MCF 10A (cell line): ENCODE results near the gene SP6. TPM values are rescaled to one million over a fixed set of nuclear protein-coding genes. Genes with fewer than 3 reads are reported as not detected.
A peak's percentile ranks its signal among the peaks of the same experiment; 100 is the strongest.

Source experiments
- BruUV-seq: library from RNA; stranded (reverse); fragments of 400-500 nt; replicated peaks from 2 replicates; lab custom pipeline; 2021; lab: Mats Ljungman, UMichigan
- CTCF ChIA-PET: fragments of 300-600 bp; sonication (Branson Sonifier 250); formaldehyde crosslinking; extraction: SDS; loops from one replicate; lab custom pipeline; 2021; ENCODE audit warnings: antibody characterized with exemption, inconsistent platforms; lab: Yijun Ruan, JAX
- POLR2A ChIA-PET: fragments of 300-600, 350-650 bp; sonication (Branson Sonifier 250); formaldehyde crosslinking; extraction: SDS; loops from one replicate; lab custom pipeline; 2020; ENCODE audit warnings: antibody characterized with exemption, inconsistent platforms; lab: Yijun Ruan, JAX
- DNase-seq: peaks from one replicate; pipeline ENCODE4 v3.0.0-alpha.2; 2018; ENCODE audit not compliant: unreplicated experiment
- H3K27ac Mint-ChIP-seq: one replicate; pipeline ENCODE4 v1.8.0; 2022; ENCODE audit warnings: mild to moderate bottlenecking, low read depth, mixed read lengths; ENCODE audit not compliant: unreplicated experiment
- H3K27me3 Mint-ChIP-seq: one replicate; pipeline ENCODE4 v1.8.0; 2022; ENCODE audit warnings: mixed read lengths; ENCODE audit not compliant: insufficient read depth, unreplicated experiment
- H3K36me3 Mint-ChIP-seq: one replicate; pipeline ENCODE4 v1.8.0; 2022; ENCODE audit warnings: mild to moderate bottlenecking, moderate library complexity, mixed read lengths; ENCODE audit not compliant: insufficient read depth, unreplicated experiment
- H3K4me1 Mint-ChIP-seq: one replicate; pipeline ENCODE4 v1.8.0; 2022; ENCODE audit warnings: mixed read lengths; ENCODE audit not compliant: insufficient read depth, unreplicated experiment
- H3K4me3 Mint-ChIP-seq: one replicate; pipeline ENCODE4 v1.8.0; 2022; ENCODE audit warnings: mild to moderate bottlenecking, moderate library complexity, mixed read lengths; ENCODE audit not compliant: unreplicated experiment
- H3K9me3 Mint-ChIP-seq: one replicate; pipeline ENCODE4 v1.8.0; 2022; ENCODE audit warnings: mixed read lengths; ENCODE audit not compliant: unreplicated experiment
- intact Hi-C: fragments of 100-400 bp; cut with micrococcal nuclease; formaldehyde crosslinking; loops from 2 replicates; pipeline ENCODE4 v1.14.1; 2022
- total RNA-seq: library from RNA; stranded (reverse); gene quantifications from 2 replicates; pipeline ENCODE4 v1.2.3, GENCODE V29; 2022
- TF ChIP-seq, protein P1 (sequence below): fragments of 200-600 bp; IDR thresholded peaks from one replicate; pipeline ENCODE4 v1.8.0; 2022; ENCODE audit warnings: antibody characterized with exemption, mild to moderate bottlenecking; ENCODE audit not compliant: unreplicated experiment

The SP6 gene
- total RNA-seq, 1 experiment from 2014 or later = 1.5 TPM

DNA sequence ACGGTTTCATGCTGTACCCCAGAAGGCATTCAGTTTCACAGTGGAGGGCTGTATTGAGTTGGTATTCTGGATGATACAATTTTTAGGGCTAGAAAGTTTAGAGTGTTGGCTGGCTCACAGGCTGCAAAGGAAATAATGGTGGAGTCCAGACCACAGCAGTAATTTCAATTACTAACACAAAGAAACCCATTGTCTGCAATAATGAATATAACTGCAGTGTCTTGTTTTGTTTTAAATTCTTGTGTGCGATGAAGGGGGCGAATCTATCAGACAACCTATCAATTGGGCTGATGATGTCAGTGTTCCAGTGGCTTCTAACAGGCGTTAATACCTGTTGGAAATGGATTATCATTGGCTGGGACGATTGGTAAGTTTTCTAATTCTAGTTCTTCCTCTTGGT is 46.6 kb upstream of the SP6 start:
- TF ChIP-seq, protein P1, sequence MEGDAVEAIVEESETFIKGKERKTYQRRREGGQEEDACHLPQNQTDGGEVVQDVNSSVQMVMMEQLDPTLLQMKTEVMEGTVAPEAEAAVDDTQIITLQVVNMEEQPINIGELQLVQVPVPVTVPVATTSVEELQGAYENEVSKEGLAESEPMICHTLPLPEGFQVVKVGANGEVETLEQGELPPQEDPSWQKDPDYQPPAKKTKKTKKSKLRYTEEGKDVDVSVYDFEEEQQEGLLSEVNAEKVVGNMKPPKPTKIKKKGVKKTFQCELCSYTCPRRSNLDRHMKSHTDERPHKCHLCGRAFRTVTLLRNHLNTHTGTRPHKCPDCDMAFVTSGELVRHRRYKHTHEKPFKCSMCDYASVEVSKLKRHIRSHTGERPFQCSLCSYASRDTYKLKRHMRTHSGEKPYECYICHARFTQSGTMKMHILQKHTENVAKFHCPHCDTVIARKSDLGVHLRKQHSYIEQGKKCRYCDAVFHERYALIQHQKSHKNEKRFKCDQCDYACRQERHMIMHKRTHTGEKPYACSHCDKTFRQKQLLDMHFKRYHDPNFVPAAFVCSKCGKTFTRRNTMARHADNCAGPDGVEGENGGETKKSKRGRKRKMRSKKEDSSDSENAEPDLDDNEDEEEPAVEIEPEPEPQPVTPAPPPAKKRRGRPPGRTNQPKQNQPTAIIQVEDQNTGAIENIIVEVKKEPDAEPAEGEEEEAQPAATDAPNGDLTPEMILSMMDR = no peak
- no peak for DNase-seq
- H3K4me3 Mint-ChIP-seq = peak overlapping the region; percentile 97
- POLR2A ChIA-PET = interaction anchor here (0.7 to 2.6 kb wide), 9 partner anchors 7 to 74 kb away, joined by 3 to 42 read pairs (median 4); partner anchors contain the start of genes CDK5RAP3, PNPO and SCRN2
- CTCF ChIA-PET = interaction anchor here (1.0 kb wide), 1 partner anchor 49 kb away, joined by 5 read pairs; no protein-coding TSS in a partner anchor
- H3K9me3 Mint-ChIP-seq = no peaks in the 10 kb centered on the region
- H3K27ac Mint-ChIP-seq = peak overlapping the region; percentile 100
- H3K4me1 Mint-ChIP-seq = peaks cover 36% of the 10 kb centered on the region
- BruUV-seq = no TSS peak
- intact Hi-C loops = loop anchor here (2.0 kb wide), 2 partner anchors 43 to 73 kb away; partner anchors contain the start of genes CDK5RAP3 and PNPO
- H3K27me3 Mint-ChIP-seq = no peaks in the 10 kb centered on the region
- H3K36me3 Mint-ChIP-seq = peaks cover 16% of the 10 kb centered on the region

DNA sequence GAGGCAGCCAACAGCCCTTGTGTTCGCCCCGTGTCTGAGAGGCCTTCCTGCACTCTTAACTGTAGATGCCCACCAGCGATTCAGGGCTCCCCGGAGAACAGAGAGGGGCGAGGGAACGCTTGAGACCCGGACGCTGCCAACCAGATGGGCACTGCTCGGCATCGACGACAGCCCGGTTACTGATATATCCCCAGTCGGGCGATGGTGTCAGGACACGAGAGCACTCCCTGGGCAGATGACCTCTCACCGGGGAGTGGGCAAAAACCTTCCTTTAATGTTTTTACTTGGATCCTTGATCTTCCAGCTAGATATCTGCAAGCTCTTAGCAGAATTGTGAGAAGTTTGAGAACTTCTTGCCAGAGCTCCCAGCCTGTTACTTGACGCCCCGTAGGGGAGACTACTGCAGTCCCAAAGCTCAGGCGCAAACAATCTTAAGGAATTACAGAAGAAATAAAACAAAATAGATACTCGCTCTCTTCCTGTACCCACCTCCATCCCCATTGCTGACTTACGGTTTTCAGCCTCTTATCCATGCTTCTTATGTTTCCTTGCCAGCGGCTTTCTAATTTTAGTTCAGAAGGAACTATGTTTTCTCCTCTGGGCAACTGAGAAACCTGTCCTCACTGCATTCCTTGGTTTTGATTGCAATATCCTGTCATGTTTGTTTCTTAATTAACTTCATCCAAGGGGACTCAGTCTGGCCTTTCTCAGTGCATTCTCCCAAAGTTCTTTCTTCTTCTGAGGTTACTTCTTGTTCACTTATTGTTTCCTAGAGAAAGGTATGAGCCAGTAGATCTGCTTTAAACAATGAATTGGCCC is 45.9 kb upstream of the SP6 start:
- CTCF ChIA-PET = interaction anchor here (0.6 kb wide), 2 partner anchors 50 to 52 kb away, joined by 3 to 5 read pairs; no protein-coding TSS in a partner anchor
- peaks cover 16% of the 10 kb centered on the region for H3K36me3 Mint-ChIP-seq
- no peaks in the 10 kb centered on the region for H3K9me3 Mint-ChIP-seq
- H3K27ac Mint-ChIP-seq = peak overlapping the region; percentile 100
- peaks cover 29% of the 10 kb centered on the region for H3K4me1 Mint-ChIP-seq
- intact Hi-C loops = loop anchor here (2.0 kb wide), 2 partner anchors 44 to 74 kb away; partner anchors contain the start of genes CDK5RAP3 and PNPO
- TF ChIP-seq, protein P1 = no peak
- DNase-seq = peak; percentile 9
- BruUV-seq = no TSS peak
- no peaks in the 10 kb centered on the region for H3K27me3 Mint-ChIP-seq
- H3K4me3 Mint-ChIP-seq = peak overlapping the region; percentile 97
- POLR2A ChIA-PET = interaction anchor here (0.5 to 2.6 kb wide), 12 partner anchors 8 to 280 kb away, joined by 3 to 42 read pairs (median 4); partner anchors contain the start of gene PNPO

DNA sequence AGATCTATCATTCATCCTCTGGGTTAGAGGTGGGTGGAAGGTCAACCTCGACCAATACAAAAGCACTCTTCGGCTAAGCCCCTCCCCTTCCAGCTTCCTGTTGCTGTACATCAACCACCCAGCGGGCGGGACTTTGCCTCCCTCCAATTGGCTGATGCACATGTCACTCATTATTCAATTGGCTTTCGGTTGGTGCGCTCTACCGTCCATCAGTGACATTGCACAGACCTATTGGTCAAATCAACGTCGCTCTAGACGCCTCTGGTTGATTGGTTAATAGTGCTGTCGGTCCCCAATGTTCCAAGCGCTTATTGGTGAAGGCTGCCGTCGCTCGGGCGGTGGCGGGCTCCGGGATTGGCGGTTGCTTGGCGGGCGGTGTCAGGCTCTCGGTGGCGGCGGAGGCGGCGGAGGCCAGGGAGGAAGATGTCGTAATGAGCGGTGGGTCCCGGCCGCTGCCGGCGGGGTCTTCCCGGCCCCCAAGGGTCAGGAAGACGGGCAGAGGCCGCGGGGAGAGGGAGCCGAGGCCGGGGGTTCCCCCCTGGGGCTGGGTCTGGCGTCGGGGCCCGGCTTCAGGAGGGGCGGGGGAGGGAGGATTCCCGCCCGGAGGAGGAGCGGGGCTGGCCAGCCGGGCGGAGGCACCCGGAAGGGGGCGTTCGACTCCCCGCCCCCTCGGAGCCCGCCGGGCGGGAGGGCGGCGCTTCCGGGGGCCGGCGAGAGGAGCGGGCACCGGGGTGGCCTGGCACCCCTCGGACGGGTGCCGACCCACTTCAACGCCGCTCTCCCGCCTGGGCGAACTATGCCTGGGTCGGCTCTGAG is 45.1 kb upstream of the SP6 start, which contains the start of gene SP2:
SP2 (plus strand) TSS at position 381 of the 816 bp plus-strand sequence; CDS start at position 432, 51 bp downstream.
- peaks cover 11% of the 10 kb centered on the region for H3K36me3 Mint-ChIP-seq
- peak within 1 kb of the TSS; percentile 100 for H3K27ac Mint-ChIP-seq

More for the DNA sequence above, 45.1 kb upstream of the SP6 start, which contains the start of gene SP2:
- Mint-ChIP-seq H3K4me3 (peak within 1 kb of the TSS; percentile 97), H3K4me1 (peaks cover 26% of the 10 kb centered on the region), H3K27me3 (no peaks in the 10 kb centered on the region), H3K9me3 (no peaks in the 10 kb centered on the region)
- peak; percentile 100 for DNase-seq
- TF ChIP-seq, protein P1 = no peak
- BruUV-seq = no TSS peak
- intact Hi-C loops = loop anchor here (2.0 kb wide), 2 partner anchors 45 to 75 kb away; partner anchors contain the start of genes CDK5RAP3 and PNPO
- ChIA-PET CTCF (interaction anchor here (0.5 to 15.4 kb wide), 11 partner anchors 9 to 1572 kb away, joined by 3 to 523 read pairs (median 4); partner anchors contain the start of genes SCRN2 and SP6), POLR2A (interaction anchor here (0.5 to 9.4 kb wide), 53 partner anchors 9 to 759 kb away, joined by 3 to 178 read pairs (median 5); partner anchors contain the start of genes CDK5RAP3, KPNB1, LRRC46 and MRPL10)
